Thyroid gland (tissue), 4 donors: ENCODE measurements around the gene INO80B.

Experiments used
- CTCF ChIP-seq, 6 experiments: fragments of 200-600 bp in 3 of 6; fragments of 450-650 bp in 3 of 6; sonication (generic) in 3 of 6; IDR thresholded peaks; one replicate each; pipeline ENCODE4 v1.5.1; 2016 to 2019; ENCODE audit warnings: antibody characterized with exemption in 6 of 6, mild to moderate bottlenecking in 2 of 6, inconsistent platforms in 1 of 6, moderate library complexity in 1 of 6
- POLR2A ChIP-seq, 2 donors: fragments of 450-650 bp; IDR thresholded peaks; one replicate each; pipeline ENCODE4 v1.6.1; 2017; ENCODE audit warnings: antibody characterized with exemption in 2 of 2, mild to moderate bottlenecking in 2 of 2, moderate library complexity in 1 of 2

- TF ChIP-seq CTCF (IDR thresholded peaks at IDR 0.05) (no peak), POLR2A (IDR thresholded peaks at IDR 0.05) (no peak)
Observed at GRCh38 chr2:74419345-74419744, 35.5 kb upstream of the INO80B start.
